ENCODE measurements around the gene SAMD4A.
"Not testable (repeated sequence)": the region's sequence is repeated elsewhere in the genome, so short reads cannot be mapped to it uniquely, and the experiment has no call there.

SAMD4A gene

DNA sequence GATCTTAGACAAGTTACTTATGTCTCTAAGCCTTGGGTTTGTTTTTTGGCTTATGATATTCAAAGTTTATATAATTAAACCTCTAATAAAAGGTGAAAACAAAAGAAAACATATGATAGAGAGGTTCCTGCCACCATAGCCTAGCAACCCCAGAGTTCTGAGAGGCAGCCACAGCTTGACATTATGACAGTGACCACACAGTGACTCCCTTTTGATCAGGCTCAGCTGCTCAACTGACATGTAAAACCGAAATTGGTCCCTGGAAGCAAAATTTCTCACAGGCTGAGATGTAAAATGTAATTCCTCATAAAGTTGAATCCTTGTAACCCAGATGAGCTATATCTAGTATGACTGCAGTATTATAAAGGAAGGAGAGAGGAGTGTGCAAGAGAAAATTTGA, 227.2 kb downstream of the SAMD4A start:
- peaks cover 5% of the 10 kb centered on the region for H3K9me3 Mint-ChIP-seq
- peaks cover 18% of the 10 kb centered on the region for H3K27me3 Mint-ChIP-seq (ENCODE audit: low read depth)
- DNase-seq (ENCODE audit: low spot score), result no peak
- H3K4me3 Mint-ChIP-seq, result no peak overlapping the region
- no peaks in the 10 kb centered on the region for H3K36me3 Mint-ChIP-seq (ENCODE audit: low read depth)
- peaks cover 3% of the 10 kb centered on the region for H3K4me1 Mint-ChIP-seq (ENCODE audit: low read depth)
- no peak overlapping the region for H3K27ac Mint-ChIP-seq

DNA sequence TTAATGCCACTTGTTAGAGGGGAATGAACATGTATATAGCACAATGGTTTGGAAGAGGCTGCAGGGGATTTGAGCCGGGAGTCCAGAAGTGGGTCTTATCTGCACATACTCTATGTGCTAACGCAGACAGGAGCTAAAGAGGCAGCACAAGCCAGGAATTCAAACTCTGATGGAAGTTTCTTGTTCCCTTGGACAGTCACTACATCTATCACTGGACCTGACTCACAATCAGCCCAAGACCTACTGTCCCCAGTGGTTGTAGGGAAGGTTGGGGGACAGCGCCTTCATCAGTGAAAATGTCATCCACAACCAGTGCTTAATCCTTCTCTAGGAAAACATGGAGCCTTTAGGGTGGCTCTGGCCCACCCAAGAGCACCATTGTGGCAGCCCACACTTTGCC, 227.9 kb downstream of the SAMD4A start:
- DNase-seq (ENCODE audit: low spot score), result no peak
- Mint-ChIP-seq H3K4me1 (ENCODE audit: low read depth) (peaks cover 3% of the 10 kb centered on the region), H3K27me3 (ENCODE audit: low read depth) (peaks cover 21% of the 10 kb centered on the region), H3K4me3 (no peak overlapping the region), H3K9me3 (peaks cover 5% of the 10 kb centered on the region), H3K27ac (no peak overlapping the region), H3K36me3 (ENCODE audit: low read depth) (no peaks in the 10 kb centered on the region)

DNA sequence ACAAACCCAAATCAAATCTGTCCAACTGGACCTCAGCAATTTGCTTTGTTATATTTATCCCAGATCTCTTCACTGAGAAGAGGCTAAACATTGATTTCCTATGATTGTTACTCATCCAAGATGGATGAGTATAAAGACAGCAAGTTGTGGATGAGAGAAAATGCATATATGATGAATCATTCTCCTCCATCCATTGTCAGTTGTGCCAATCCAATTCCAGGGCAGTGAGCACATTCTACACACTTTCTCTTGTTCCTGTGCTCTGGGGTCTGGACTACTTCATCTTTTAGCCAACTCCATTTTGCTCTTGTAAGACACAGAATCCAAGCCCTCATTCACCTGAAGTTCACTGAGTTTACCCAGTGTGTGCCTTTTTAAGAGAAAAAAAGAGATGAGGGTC, 230.0 kb downstream of the SAMD4A start:
- Mint-ChIP-seq H3K36me3 (ENCODE audit: low read depth) (no peaks in the 10 kb centered on the region), H3K4me3 (no peak overlapping the region), H3K9me3 (peaks cover 5% of the 10 kb centered on the region), H3K27me3 (ENCODE audit: low read depth) (peaks cover 35% of the 10 kb centered on the region), H3K27ac (no peak overlapping the region), H3K4me1 (ENCODE audit: low read depth) (peaks cover 3% of the 10 kb centered on the region)
- DNase-seq (ENCODE audit: low spot score), result no peak

DNA sequence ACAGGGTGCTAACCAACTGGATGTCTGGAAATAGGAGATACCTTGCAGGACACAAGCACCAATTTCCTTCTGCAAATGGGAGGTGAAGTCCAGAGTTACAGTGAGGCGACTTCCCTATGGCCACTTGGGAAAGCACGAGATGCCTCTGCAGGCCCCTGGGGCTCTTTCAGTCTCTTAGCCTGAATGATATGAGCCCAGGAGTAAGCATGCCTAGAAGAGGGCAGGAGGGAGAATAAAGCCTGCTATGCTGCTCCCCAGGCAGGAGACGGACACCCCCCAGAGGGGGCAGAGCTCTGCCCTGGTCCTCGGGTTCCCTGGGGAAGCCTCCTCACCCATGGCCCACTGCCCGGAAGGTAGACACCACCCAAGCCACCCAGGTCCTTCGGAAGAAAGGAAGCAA, 230.6 kb downstream of the SAMD4A start:
- Mint-ChIP-seq H3K4me1 (ENCODE audit: low read depth) (peaks cover 3% of the 10 kb centered on the region), H3K27me3 (ENCODE audit: low read depth) (peaks cover 41% of the 10 kb centered on the region), H3K9me3 (peaks cover 5% of the 10 kb centered on the region), H3K36me3 (ENCODE audit: low read depth) (no peaks in the 10 kb centered on the region), H3K27ac (no peak overlapping the region), H3K4me3 (no peak overlapping the region)
- no peak for DNase-seq (ENCODE audit: low spot score)

DNA sequence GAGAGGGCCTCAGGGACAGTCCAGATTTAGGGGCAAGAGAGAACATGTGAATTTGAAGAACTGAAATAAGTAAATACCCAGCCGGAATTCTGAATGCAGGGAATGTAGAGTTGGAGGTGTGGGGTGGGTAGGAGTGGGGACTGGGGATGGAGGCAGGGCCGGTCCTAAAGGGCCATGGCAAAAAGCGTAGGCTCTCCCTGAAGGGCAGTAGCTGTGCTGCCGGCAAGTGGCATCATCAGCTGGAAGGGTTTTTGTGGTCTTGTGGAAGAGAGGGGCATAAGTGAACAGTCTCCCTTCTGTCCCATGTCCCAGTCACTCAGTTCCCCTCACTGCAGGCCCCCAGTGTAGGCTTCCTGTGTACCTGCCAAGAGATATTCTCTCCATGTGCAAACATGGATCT, 231.1 kb downstream of the SAMD4A start:
- no peak overlapping the region for H3K27ac Mint-ChIP-seq
- no peak for DNase-seq (ENCODE audit: low spot score)
- H3K27me3 Mint-ChIP-seq (ENCODE audit: low read depth), result peaks cover 43% of the 10 kb centered on the region
- peaks cover 5% of the 10 kb centered on the region for H3K9me3 Mint-ChIP-seq
- H3K36me3 Mint-ChIP-seq (ENCODE audit: low read depth), result no peaks in the 10 kb centered on the region
- H3K4me1 Mint-ChIP-seq (ENCODE audit: low read depth), result peaks cover 3% of the 10 kb centered on the region
- no peak overlapping the region for H3K4me3 Mint-ChIP-seq

DNA sequence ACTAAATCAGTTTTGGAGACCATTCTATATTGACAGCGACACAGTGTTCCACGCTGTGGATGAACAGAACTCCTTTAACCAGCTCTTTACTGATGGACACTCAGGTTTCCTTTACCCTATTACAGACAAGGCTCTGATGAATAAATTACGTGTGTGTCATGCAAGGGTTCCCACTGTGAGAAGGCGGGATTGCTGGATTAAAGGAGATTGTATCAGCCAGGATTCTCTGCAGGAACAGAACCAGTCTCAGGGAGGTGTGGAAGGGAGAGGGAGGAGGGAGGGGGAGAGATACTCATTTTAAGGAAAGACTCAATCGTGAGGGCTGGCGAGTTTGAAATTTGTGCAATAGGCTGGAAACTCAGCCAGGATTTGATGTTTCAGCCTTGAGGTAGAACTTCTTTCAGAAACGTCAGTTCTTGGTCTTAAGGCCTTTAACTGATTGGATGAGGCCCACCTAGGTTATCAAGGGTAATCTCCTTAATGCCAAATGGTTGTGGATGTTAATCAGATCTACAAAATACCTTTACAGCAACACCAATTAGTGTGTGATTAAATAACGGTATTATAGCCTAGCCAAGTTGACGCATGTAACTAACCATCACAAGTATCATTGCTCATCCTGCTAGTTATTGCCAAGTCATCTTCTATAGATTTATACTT, 231.7 kb downstream of the SAMD4A start:
- Mint-ChIP-seq H3K4me3 (no peak overlapping the region), H3K27ac (no peak overlapping the region), H3K4me1 (ENCODE audit: low read depth) (peaks cover 3% of the 10 kb centered on the region), H3K36me3 (ENCODE audit: low read depth) (no peaks in the 10 kb centered on the region), H3K9me3 (peaks cover 5% of the 10 kb centered on the region), H3K27me3 (ENCODE audit: low read depth) (peaks cover 46% of the 10 kb centered on the region)
- no peak for DNase-seq (ENCODE audit: low spot score)

DNA sequence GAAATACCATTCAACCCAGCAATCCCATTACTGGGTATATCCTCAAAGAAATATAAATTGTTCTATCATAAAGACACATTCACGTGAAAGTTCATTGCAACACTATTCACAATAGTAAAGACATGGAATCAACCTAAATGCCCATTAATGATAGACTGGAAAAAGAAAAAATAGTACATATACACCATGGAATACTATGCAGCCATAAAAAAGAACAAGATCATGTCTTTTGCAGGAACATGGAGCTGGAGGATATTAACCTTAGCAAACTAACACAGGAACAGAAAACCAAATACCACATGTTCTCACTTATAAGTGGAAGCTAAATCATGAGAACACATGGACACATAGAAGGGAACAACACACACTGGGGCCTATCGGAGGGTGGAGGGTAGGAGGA, 234.6 kb downstream of the SAMD4A start:
- H3K4me1 Mint-ChIP-seq (ENCODE audit: low read depth); H3K36me3 Mint-ChIP-seq (ENCODE audit: low read depth); H3K4me3 Mint-ChIP-seq; DNase-seq (ENCODE audit: low spot score); H3K9me3 Mint-ChIP-seq; H3K27ac Mint-ChIP-seq: not testable (repeated sequence)
- H3K27me3 Mint-ChIP-seq (ENCODE audit: low read depth), result peaks cover 50% of the 10 kb centered on the region

DNA sequence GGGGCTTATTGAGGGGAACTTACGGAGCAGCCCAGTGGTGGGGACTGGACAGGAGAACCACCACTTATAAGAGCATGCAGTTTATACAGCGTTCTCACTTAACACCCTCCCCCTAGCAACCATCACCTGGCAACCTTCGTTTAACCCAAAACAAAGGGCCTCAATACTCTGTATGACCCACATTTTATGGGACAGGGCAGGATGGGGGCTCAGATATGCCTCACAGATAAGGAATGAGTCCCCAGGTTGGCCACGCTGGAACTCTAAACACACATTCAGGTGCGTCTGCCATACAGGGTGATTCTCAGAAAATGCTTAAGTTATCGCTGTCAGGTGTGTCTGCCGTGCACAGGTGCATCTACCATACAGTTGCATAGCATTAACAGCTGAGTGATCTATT, 236.5 kb downstream of the SAMD4A start:
- Mint-ChIP-seq H3K4me3 (no peak overlapping the region), H3K27me3 (ENCODE audit: low read depth) (peaks cover 46% of the 10 kb centered on the region), H3K36me3 (ENCODE audit: low read depth) (no peaks in the 10 kb centered on the region), H3K9me3 (no peaks in the 10 kb centered on the region), H3K4me1 (ENCODE audit: low read depth) (peaks cover 5% of the 10 kb centered on the region), H3K27ac (no peak overlapping the region)
- DNase-seq (ENCODE audit: low spot score), result no peak

DNA sequence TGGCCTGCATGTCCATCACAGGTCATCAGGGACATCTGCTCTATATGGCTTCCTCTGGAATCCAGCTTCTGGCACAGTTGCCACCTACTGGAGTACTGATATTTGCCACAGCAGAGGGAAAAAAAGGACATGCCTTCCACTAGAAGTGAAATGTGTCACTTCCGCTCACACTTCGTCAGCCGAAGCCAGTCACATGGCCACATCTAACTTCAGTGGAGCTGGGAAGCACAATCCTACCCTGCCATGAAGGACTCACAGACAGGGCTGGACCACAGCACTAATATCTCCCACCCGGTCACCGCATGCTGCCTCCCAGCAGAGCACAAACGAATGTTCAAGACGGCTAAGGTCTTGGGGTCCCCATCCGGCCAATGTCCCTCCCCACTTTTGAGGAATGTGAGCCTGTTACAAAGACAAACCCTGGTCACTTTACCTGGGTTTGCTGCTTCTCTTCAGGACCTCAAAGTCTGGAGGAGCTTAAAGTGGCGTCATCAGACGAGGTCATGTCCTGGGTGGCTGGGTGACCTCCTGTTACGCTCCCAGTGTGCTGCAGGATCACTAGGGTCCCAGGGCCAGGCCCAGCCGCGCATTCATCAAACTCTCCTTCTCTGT, 237.1 kb downstream of the SAMD4A start:
- DNase-seq (ENCODE audit: low spot score), result no peak
- H3K36me3 Mint-ChIP-seq (ENCODE audit: low read depth), result no peaks in the 10 kb centered on the region
- H3K9me3 Mint-ChIP-seq, result no peaks in the 10 kb centered on the region
- no peak overlapping the region for H3K27ac Mint-ChIP-seq
- peaks cover 46% of the 10 kb centered on the region for H3K27me3 Mint-ChIP-seq (ENCODE audit: low read depth)
- H3K4me1 Mint-ChIP-seq (ENCODE audit: low read depth), result peaks cover 5% of the 10 kb centered on the region
- no peak overlapping the region for H3K4me3 Mint-ChIP-seq

DNA sequence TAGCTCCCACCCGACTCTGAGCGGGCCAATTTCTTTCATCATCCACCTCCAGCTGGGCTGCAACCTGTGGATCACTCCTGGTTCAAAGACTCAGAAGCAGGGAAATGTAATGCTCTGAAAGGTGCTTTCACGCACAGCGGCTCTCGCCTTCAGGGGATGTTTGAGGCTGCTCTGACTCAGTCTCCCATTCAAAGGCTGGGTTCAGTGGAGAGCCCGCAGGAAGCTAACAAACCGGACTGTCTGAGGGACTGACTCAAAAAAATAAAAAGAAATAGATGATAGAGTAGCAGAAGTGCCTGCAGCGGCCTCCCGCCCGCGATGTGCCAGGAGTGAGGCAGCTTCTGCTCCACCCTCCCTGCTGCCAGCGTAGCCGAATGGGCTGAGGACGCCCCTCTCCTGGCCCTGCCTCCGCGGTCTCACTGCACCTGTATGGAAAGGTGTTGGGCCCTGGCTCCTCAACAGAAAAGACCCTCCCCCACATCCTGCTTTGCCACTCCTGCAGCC, 237.7 kb downstream of the SAMD4A start:
- no peak for DNase-seq (ENCODE audit: low spot score)

DNA sequence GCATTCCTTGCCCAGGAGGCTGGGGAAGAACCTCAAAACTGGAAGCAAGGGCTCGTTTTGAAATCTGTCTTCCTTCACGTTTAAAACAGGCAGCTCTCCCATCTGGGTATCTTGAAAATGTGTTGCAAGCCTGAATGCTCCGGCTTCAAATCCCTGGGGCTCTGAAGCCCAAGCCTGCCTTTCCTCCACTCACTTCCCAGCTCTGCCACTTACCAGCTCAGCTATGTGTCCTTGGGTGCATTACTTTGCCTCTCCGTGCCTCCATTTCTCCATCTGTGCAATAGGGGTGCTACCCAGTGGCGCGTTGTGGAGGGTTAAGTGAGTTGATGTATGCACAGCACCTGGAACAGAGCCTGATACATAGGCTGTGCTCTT, 238.1 kb downstream of the SAMD4A start:
- Mint-ChIP-seq H3K4me1 (ENCODE audit: low read depth) (peaks cover 5% of the 10 kb centered on the region), H3K27ac (no peak overlapping the region), H3K4me3 (no peak overlapping the region), H3K27me3 (ENCODE audit: low read depth) (peaks cover 41% of the 10 kb centered on the region), H3K36me3 (ENCODE audit: low read depth) (no peaks in the 10 kb centered on the region), H3K9me3 (no peaks in the 10 kb centered on the region)
- no peak for DNase-seq (ENCODE audit: low spot score)

More for the DNA sequence above, 237.7 kb downstream of the SAMD4A start:
- Mint-ChIP-seq H3K9me3 (no peaks in the 10 kb centered on the region), H3K27me3 (ENCODE audit: low read depth) (peaks cover 46% of the 10 kb centered on the region), H3K4me1 (ENCODE audit: low read depth) (peaks cover 5% of the 10 kb centered on the region), H3K27ac (no peak overlapping the region), H3K36me3 (ENCODE audit: low read depth) (no peaks in the 10 kb centered on the region), H3K4me3 (no peak overlapping the region)

DNA sequence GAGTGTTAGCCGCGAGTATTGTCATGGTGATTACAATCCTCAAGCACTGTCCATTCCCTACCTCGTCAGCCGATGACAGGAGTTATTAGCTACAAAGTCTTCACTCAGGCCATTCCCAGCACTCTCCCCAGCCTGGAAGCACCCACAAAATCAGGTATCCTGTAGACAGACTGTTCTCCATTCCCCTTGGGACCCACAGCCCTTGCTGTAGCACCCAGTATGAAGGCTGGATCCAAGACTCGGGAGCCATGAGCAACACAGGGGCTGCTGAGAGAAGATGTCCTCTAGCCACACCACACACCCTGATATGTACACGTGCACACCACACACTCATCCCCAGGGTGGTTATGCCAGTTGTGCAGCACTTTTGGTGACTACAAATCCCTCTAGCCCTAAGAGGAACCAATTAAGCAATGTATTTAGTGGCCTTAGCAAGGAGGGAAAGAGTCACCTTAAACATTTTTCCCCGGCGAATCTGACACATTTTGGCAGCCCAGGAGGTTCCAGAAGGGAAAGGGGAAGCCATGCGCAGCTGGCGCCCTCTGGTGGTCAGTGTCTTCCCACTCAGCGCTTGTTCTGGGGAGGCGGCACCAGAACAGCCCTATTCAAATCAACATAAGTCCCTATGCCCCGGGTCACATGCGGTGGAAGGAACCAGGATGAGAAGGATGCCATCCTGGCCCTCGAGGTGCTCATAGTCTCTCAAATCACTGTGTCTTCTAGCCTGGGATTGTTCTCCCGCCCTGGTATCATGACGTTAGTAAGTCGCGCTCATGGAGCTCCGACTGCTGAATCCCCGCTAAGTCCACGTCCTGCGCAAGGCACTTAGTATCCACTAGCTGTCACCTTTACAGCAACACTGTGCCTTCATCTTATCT, 238.8 kb downstream of the SAMD4A start:
- Mint-ChIP-seq H3K4me3 (no peak overlapping the region), H3K27me3 (ENCODE audit: low read depth) (peaks cover 35% of the 10 kb centered on the region), H3K4me1 (ENCODE audit: low read depth) (peaks cover 5% of the 10 kb centered on the region), H3K27ac (no peak overlapping the region), H3K9me3 (no peaks in the 10 kb centered on the region), H3K36me3 (ENCODE audit: low read depth) (no peaks in the 10 kb centered on the region)
- DNase-seq (ENCODE audit: low spot score), result peak; percentile 60

DNA sequence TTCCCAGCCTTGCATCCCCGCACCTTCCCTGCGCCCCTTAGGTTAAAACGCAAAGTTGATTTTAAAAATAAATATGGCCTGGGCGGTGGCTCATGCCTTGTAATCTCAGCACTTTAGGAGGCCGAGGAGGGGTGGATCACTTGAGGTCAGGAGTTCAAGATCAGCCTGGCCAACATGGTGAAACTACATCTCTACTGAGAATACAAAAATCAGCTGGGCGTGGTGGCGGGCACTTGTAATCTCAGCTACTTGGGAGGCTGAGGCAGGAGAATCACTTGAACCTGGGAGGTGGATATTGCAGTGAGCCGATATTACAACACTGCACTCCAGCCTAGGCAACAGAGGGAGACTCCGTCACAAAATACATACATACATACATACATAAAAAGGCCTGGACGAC, 239.7 kb downstream of the SAMD4A start:
- no peak overlapping the region for H3K27ac Mint-ChIP-seq
- H3K9me3 Mint-ChIP-seq, result no peaks in the 10 kb centered on the region
- no peaks in the 10 kb centered on the region for H3K36me3 Mint-ChIP-seq (ENCODE audit: low read depth)
- peaks cover 33% of the 10 kb centered on the region for H3K27me3 Mint-ChIP-seq (ENCODE audit: low read depth)
- DNase-seq (ENCODE audit: low spot score), result no peak
- H3K4me3 Mint-ChIP-seq, result no peak overlapping the region
- peaks cover 5% of the 10 kb centered on the region for H3K4me1 Mint-ChIP-seq (ENCODE audit: low read depth)

DNA sequence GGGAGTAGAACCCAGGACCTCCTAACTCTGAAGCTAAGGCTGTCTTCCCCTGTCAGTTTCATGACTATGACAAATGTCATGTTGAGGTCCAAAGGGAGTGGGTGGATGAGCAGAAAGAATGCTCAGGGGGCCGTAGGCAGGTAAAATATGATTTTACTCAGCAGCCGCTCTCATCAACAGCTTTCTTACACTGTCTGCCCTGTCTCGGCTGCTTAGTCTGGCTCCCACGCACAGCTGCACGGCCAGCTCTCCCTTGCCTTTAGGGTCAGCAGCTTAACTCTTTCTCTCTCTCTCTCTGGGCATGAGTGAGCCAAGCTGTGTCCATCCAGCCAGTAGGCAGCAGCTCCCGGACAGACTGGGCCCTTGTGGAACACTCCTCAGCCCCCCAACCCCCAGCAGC, 240.5 kb downstream of the SAMD4A start:
- Mint-ChIP-seq H3K36me3 (ENCODE audit: low read depth) (no peaks in the 10 kb centered on the region), H3K4me3 (no peak overlapping the region), H3K27me3 (ENCODE audit: low read depth) (peaks cover 27% of the 10 kb centered on the region), H3K27ac (no peak overlapping the region), H3K9me3 (no peaks in the 10 kb centered on the region), H3K4me1 (ENCODE audit: low read depth) (peaks cover 5% of the 10 kb centered on the region)
- no peak for DNase-seq (ENCODE audit: low spot score)
